ENCODE results near the gene TRMT10C. TPM values are rescaled to one million over a fixed set of nuclear protein-coding genes. Genes with fewer than 3 reads are reported as not detected.

The TRMT10C gene
- total and polyA plus RNA-seq, 9 of the 15 experiments (the other 6 are each of a cell fraction or from before 2014, with no cell fraction given) = 48.6 to 106 (median 63.9) TPM

- no peak overlapping the region for H3K4me3 ChIP-seq
- no peaks in the 10 kb centered on the region for H4K20me1 ChIP-seq (replicated peaks; ENCODE audit: control insufficient read depth, insufficient read depth, low read length)
- peak overlapping the region; percentile 64 for H3K4me2 ChIP-seq (ENCODE audit: insufficient read depth, low read length)
- H3K9me1 ChIP-seq (ENCODE audit: control insufficient read depth, insufficient read depth, low read length) = no peaks in the 10 kb centered on the region
- no peaks in the 10 kb centered on the region for H3K79me2 ChIP-seq (ENCODE audit: control insufficient read depth, insufficient read depth, low read length)
- in situ Hi-C loops (cut with MboI) (no loop called here), intact Hi-C loops (cut with micrococcal nuclease) (loop anchor here (2.0 kb wide), 1 partner anchor 17 kb away; the partner anchor contains the start of gene SENP7)
- peak; percentile 84 to 94 (median 89) for DNase-seq (ENCODE audit: extremely low read depth in 1 of 4, low spot score in 3 of 4)
- ChIA-PET POLR2A (interaction anchor here (0.6 to 1.4 kb wide), 5 partner anchors 8 to 34 kb away, joined by 3 to 8 read pairs (median 3); partner anchors contain the start of gene SENP7), CTCF (ENCODE audit: low intra/inter-chr PET ratio) (no interaction called here)
- H3K27ac ChIP-seq (ENCODE audit: extremely low read depth, low read depth, low read length) = peak overlapping the region; percentile 67
- H3K36me3 ChIP-seq (ENCODE audit: control insufficient read depth, insufficient read depth, low read length) = no peaks in the 10 kb centered on the region
- 0% methylated on average over 4 of the region's 4 CpGs for WGBS (ENCODE audit: insufficient coverage, low coverage, missing lambda C conversion rate)
- peak; percentile 94 for ATAC-seq
- peak overlapping the region in 1 of 2 experiments; percentile 6; a peak in 1 of 4 replicates for H3K9ac ChIP-seq (ENCODE audit: insufficient read depth in 1 of 2, low read depth in 2 of 2, low read length in 2 of 2)
- BruUV-seq (replicated peaks) = no TSS peak
- no peaks in the 10 kb centered on the region for H3K27me3 ChIP-seq (ENCODE audit: control insufficient read depth in 2 of 2, insufficient read depth in 2 of 2, low read length in 2 of 2)
- peak overlapping the region; percentile 44; the same call in 1 of the 2 replicates for H2AFZ ChIP-seq (ENCODE audit: low read depth, low read length)
- peak; percentile 95 for FAIRE-seq
- H3K9me3 ChIP-seq (replicated peaks; ENCODE audit: control insufficient read depth, insufficient read depth, low read depth, low read length) = 0 out of 2 replicates have a peak, but pooled peaks cover 2% of the 10 kb centered on the region
- H3K4me1 ChIP-seq (replicated peaks in 1 of 2; ENCODE audit: control insufficient read depth in 2 of 2, insufficient read depth in 2 of 2, low read length in 2 of 2) = peaks cover 10 to 58% of the 10 kb centered on the region in 2 experiments
- TF ChIP-seq SREBF2 (CRISPR knock-in tag; IDR thresholded peaks at IDR 0.05) (no peak), RB1 (IDR thresholded peaks at IDR 0.05; ENCODE audit: low read depth) (peak; percentile 38; the same call in 1 of the 2 replicates), E2F4 (CRISPR knock-in tag; IDR thresholded peaks at IDR 0.05; ENCODE audit: low read depth) (no peak), RHOXF2B (CRISPR knock-in tag; conservative IDR thresholded peaks at IDR 0.05) (no peak), ZNF717 (CRISPR knock-in tag; IDR thresholded peaks at IDR 0.05) (no peak), U2AF1 (optimal IDR thresholded peaks at IDR 0.05; ENCODE audit: low read depth, low read length) (no peak), PREB (CRISPR knock-in tag; IDR thresholded peaks at IDR 0.05) (no peak), XRCC5 (IDR thresholded peaks at IDR 0.05; ENCODE audit: low read depth, low read length) (no peak), PATZ1 (CRISPR knock-in tag; IDR thresholded peaks at IDR 0.05; ENCODE audit: borderline replicate concordance) (no peak), IFI16 (CRISPR knock-in tag; IDR thresholded peaks at IDR 0.05) (no peak), ARID3B (CRISPR knock-in tag; IDR thresholded peaks at IDR 0.05; ENCODE audit: borderline replicate concordance) (no peak), SNRNP70 (optimal IDR thresholded peaks at IDR 0.05; ENCODE audit: low read depth, low read length) (no peak), ZNF282 (CRISPR knock-in tag; IDR thresholded peaks at IDR 0.05) (no peak), TAL1 (IDR thresholded peaks at IDR 0.05) (peak; percentile 97), POLR2AphosphoS5 (IDR thresholded peaks at IDR 0.05; ENCODE audit: control insufficient read depth, insufficient read depth, low read depth, low read length) (peak; percentile 98), SMAD3 (CRISPR knock-in tag; conservative IDR thresholded peaks at IDR 0.05) (peak; percentile 62)
Measured at GRCh38 chr3:101529816-101530685, 31.6 kb upstream of the TRMT10C start.
